Measurements from ENCODE around the gene CCL16. TPM values are rescaled to one million over a fixed set of nuclear protein-coding genes. Genes with fewer than 3 reads are reported as not detected.
"Not testable (repeated sequence)": the region's sequence is repeated elsewhere in the genome, so short reads cannot be mapped to it uniquely, and the experiment has no call there.

CCL16 gene
- not detected in 2 replicates for total RNA-seq (2014; rRNA removed; shearing (Covaris generic))

GRCh38 chr17:35981246-35981645 is at the start of gene CCL16:
Gene CCL16 (minus strand): TSS chr17:35981497. CDS start chr17:35981420, 77 bp downstream.
- no peak for DNase-seq (ENCODE audit: low spot score)

GRCh38 chr17:36030956-36031355 is 49.7 kb upstream of the CCL16 start:
- DNase-seq (ENCODE audit: low spot score) = no peak

- DNase-seq (ENCODE audit: low spot score) = no peak
Measured at GRCh38 chr17:36027761-36028160, 46.5 kb upstream of the CCL16 start.

- no peak for DNase-seq (ENCODE audit: low spot score)
Measured at GRCh38 chr17:36024106-36024869, 43.0 kb upstream of the CCL16 start.

- no peak for DNase-seq (ENCODE audit: low spot score)
Measured at GRCh38 chr17:36019423-36019822, 38.1 kb upstream of the CCL16 start.

GRCh38 chr17:36017799-36018198 is 36.5 kb upstream of the CCL16 start, which contains the start of gene CCL23:
Gene CCL23 (minus strand): TSS chr17:36017972. CDS start chr17:36017897, 75 bp downstream.
- no peak for DNase-seq (ENCODE audit: low spot score)

- DNase-seq (ENCODE audit: low spot score) = no peak
Measured at GRCh38 chr17:36016555-36016954, 35.3 kb upstream of the CCL16 start.

- not testable (repeated sequence) for DNase-seq (ENCODE audit: low spot score)
Measured at GRCh38 chr17:36015895-36016294, 34.6 kb upstream of the CCL16 start.

- no peak for DNase-seq (ENCODE audit: low spot score)
Measured at GRCh38 chr17:36014946-36015345, 33.6 kb upstream of the CCL16 start.

GRCh38 chr17:36011201-36011600 is 29.9 kb upstream of the CCL16 start:
- DNase-seq (ENCODE audit: low spot score) = no peak

GRCh38 chr17:36008998-36009665 is 27.8 kb upstream of the CCL16 start:
- DNase-seq (ENCODE audit: low spot score) = no peak

GRCh38 chr17:36004594-36005108 is 23.4 kb upstream of the CCL16 start:
- DNase-seq (ENCODE audit: low spot score) = no peak

- DNase-seq (ENCODE audit: low spot score) = no peak
Measured at GRCh38 chr17:36002631-36003030, 21.3 kb upstream of the CCL16 start.

GRCh38 chr17:36001862-36002603 is 20.7 kb upstream of the CCL16 start:
- no peak for DNase-seq (ENCODE audit: low spot score)

- no peak for DNase-seq (ENCODE audit: low spot score)
Measured at GRCh38 chr17:36001110-36001771, 19.9 kb upstream of the CCL16 start, which contains the start of gene CCL15. Gene CCL15 (minus strand): TSS chr17:36001553. CDS start chr17:36001492, 61 bp downstream.

GRCh38 chr17:36000732-36001109 is 19.4 kb upstream of the CCL16 start:
- no peak for DNase-seq (ENCODE audit: low spot score)

- no peak for DNase-seq (ENCODE audit: low spot score)
Measured at GRCh38 chr17:35998756-35999155, 17.5 kb upstream of the CCL16 start.

GRCh38 chr17:35998018-35998545 is 16.8 kb upstream of the CCL16 start:
- DNase-seq (ENCODE audit: low spot score) = no peak

- not testable (repeated sequence) for DNase-seq (ENCODE audit: low spot score)
Measured at GRCh38 chr17:35995346-35995745, 14.0 kb upstream of the CCL16 start.

- DNase-seq (ENCODE audit: low spot score) = no peak
Measured at GRCh38 chr17:35991075-35991474, 9.8 kb upstream of the CCL16 start.

GRCh38 chr17:35988164-35988563 is 6.9 kb upstream of the CCL16 start:
- DNase-seq (ENCODE audit: low spot score) = peak; percentile 69

All from H4 (cell line).